GM12873 (cell line): Measurements from ENCODE around the gene MYADML2.

Source experiments
- TF ChIP-seq, protein P1 (sequence below): IDR thresholded peaks from 2 replicates; pipeline ENCODE4 v1.5.1; 2012; ENCODE audit warnings: low read depth, mild to moderate bottlenecking, moderate library complexity, low read length, control low read depth; ENCODE audit not compliant: insufficient read depth; ENCODE audit errors: missing control alignments

The MYADML2 gene

DNA sequence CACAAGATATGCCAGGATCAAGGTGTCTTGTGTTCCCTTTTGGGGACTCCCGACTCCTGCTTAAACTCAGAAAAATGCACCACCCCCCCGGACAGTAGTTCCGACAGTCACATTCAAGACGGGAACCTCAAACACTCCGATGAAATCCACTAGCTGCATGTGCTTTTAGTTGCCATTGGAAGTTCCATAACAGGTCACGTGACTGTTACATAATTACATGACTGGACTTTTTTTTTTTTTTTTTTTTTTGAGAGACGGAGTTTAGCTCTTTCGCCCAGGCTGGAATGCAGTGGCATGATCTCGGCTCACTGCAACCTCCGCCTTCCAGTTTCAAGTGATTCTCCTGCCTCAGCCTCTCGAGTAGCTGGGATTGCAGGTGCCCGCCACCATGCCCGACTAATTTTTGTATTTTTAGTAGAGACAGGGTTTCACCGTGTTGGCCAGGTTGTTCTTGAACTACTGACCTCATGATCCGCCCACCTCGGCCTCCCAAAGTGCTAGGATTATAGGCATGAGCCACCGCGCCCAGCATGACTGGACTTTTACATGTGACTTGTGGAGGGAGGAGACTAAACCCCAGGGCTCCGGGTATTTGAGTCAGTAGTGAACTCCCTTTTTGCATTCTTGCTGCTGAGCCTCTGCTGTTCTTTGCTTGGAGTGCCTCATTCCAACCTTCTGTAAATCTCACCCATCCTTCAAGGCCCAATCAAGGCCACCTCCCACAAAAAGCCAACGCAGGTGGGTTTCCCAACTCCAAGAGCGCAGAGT, 30.6 kb downstream of the MYADML2 start:
- TF ChIP-seq, protein P1, sequence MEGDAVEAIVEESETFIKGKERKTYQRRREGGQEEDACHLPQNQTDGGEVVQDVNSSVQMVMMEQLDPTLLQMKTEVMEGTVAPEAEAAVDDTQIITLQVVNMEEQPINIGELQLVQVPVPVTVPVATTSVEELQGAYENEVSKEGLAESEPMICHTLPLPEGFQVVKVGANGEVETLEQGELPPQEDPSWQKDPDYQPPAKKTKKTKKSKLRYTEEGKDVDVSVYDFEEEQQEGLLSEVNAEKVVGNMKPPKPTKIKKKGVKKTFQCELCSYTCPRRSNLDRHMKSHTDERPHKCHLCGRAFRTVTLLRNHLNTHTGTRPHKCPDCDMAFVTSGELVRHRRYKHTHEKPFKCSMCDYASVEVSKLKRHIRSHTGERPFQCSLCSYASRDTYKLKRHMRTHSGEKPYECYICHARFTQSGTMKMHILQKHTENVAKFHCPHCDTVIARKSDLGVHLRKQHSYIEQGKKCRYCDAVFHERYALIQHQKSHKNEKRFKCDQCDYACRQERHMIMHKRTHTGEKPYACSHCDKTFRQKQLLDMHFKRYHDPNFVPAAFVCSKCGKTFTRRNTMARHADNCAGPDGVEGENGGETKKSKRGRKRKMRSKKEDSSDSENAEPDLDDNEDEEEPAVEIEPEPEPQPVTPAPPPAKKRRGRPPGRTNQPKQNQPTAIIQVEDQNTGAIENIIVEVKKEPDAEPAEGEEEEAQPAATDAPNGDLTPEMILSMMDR, result no peak

DNA sequence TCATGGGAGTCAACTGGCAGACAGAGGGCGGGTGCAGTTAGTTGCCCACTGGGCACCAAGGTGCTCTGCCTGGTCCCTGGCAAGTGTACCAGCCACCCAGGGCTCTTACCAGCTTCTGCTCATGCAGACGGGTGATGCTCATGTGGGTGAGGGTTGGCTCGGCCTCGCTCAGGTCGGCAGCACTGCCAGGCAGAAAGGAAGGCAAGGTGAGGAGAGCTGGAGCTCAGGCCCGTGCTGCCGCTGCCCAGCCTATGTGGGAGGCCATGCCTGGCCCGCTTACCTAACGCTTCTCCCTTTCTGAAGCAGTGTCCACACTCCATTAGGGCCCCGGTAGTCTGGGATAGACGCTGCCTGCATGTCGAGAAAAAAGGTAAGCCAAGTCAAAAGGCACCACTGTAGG, 31.7 kb downstream of the MYADML2 start:
- TF ChIP-seq, protein P1, result no peak

DNA sequence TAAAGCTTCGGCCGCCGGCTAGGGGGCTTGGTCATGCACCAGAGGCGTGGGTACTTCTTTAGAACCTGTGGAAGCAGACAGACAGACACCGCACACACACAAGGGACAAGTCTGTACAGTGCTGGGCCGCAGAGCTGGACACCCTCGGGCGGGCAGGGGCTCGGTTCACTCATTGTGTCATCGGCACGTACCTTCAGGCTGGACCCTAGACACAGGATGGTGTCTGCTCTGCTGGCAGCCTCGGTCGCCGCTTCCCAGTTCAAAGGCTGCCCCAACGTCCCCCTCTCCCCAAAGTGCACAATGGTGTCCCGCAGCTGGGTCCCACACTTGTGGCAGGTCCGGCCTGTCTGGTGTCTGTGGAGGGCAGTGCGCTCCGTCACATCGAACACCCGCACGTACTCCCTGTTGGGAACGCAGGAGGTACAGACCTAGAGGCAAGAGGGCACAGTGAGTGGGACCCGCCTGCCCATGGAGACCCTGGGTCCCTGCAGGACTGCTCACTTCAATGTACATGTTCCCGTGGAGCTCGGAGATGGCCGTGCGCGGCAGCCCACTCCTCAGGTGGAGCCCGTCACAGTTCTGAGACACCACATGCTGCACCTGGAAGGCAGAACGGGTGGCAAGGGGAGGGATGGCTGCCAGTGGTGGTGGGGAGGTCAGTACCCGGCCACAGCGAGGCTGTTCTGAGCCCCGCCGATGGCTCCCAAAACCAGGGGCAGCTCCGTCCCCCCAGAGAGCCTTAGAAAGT, 32.8 kb downstream of the MYADML2 start:
- TF ChIP-seq, protein P1, result no peak

DNA sequence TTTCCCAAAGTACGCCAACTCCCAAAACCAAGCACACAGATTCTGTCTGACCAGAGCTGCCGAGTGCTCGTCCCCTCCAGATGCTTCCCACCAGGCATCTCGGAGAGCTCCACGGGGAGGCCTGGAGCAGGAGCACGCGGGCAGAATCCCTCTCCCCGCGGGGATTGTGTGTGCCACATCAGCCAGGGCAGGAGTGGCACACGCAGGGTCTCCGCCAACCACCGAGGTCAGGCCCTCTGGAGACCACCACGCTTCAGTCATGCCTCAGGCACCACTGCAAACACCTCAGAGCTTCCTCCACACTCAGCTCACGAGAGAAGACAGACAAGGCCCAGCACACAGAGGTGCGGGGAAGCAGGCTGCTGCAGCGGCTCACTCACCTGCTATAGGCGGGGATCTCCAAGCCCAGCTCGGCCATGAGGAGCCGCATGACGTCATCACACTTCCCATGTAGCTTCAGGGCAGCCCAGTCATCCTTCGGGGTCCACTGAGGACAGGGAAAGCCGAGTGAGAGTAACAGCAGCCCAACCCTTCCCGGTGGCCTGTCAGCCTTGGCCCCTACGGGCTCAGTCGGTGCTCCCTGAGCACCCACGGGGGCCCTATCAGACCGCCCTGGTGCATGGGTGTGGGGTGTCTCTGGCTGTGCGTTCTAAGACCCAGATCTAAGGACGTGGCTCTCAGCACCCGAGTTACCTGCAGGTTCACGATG, 33.5 kb downstream of the MYADML2 start:
- TF ChIP-seq, protein P1, result no peak

DNA sequence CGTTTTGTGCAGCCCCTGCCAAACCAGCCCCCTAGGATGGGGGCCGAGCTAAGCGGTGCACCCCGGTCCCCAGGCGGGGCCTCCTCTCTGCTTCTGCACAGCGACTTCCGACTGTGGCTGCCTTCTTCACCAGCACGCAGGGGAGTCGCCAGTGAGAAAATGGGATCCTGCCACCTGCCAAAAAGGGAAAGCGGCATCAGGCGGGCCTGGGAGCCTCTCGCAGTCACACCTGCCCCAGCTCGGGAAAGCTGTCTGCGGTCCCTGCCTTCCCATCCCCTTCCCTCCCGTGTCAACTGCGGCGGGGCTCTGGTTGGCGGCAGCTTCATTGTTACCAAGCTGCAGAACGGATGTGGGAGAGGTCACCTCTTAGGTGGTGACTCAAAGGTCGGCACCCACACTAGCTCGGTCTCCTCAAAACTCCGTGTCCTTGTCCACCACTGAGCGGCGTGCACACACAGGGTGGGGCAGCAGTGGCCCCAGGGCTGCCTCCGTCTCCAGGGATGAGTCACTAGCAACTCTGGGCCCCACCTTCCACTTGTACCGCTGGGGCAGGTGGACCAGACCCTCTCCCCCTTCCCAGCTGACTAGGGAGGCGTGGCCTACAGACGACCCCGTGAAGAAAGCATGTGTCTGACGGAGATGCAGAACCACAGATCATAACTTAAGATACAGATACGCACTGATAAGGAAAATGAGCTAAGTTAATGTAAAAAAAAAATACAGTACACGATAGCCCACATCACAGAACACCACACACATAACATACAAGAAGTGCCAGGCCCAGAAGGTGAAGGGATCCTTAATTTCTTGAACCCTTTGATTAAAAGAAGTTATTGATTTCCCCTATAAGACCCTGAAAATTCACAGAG, 34.4 kb downstream of the MYADML2 start:
- TF ChIP-seq, protein P1, result no peak

DNA sequence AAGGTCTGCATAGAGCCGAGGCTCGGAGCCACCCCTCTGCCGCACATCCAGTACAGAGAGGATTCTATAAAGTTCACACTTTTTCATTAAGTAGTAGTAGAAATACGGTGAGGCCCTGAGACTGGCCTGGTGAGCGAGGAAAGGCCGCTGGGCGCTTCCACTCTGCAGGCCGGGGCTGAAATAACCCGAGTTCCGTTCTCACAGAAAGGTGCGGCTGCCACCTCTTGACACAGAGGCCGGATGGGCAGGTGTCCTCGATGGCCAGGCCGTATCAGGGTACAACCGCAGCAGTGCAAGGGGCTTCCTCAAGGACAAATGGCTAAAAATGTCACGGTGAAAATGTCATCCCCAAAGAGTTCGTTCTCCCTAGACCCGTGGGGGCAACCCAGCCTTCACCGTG, 35.1 kb downstream of the MYADML2 start:
- TF ChIP-seq, protein P1, result no peak
